ENCODE data around the gene DISC1.
A peak's percentile ranks its signal among the peaks of the same experiment; 100 is the strongest.
"Not testable (repeated sequence)": the region's sequence is repeated elsewhere in the genome, so short reads cannot be mapped to it uniquely, and the experiment has no call there.

Gene DISC1

DNA sequence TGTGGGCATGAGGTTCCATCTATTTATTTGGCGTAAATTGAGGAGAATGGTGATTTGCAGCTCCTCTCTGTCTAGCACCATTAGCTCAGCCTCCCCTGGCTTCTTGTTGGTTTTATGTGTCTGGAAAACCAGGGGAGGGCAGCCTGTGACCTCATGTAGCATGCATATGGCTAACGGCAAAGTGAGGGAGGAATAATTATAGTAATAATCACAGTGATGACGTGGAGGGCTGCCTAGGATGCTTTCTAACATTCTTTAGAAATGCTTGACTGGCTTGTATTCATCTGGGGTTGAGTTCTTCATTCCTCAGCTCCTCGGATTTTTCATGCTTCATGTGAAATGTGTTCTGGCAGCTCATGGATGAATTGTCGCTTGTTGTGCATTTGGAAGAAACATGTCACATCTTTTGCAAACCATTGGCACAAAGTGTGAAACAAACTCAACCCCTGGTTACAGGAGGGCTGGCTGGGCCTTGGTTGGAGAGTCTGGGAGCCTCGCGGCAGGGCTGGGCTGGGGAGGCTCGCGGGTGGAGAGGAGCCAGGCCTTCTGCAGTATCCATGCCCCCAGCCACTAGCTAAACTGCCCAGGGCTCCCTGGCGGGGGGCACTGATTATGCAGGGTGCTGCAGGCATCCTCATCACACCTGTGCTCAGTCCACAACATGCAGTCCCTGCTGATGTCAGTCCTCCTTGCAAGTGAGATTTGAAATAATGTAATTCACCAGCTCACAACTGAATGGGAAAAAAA, 149.6 kb downstream of the DISC1 start:
- DNase-seq (ENCODE audit: low spot score): peak; percentile 47

DNA sequence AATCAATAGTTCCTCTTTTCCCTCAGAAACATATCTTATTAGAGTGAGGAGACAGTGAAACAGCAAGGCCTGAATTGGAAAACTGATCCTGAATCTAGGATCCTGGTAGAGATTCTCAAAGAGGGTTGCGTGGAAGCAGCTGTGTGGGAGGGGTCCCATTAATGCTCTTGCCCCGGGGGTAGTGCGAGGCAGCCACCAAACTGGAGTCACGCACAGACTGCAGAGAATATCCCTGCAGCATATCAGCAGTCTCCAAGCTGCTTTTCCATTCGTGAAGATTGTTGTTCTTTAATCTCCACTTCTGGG, 150.1 kb downstream of the DISC1 start:
- DNase-seq (ENCODE audit: low spot score): no peak

DNA sequence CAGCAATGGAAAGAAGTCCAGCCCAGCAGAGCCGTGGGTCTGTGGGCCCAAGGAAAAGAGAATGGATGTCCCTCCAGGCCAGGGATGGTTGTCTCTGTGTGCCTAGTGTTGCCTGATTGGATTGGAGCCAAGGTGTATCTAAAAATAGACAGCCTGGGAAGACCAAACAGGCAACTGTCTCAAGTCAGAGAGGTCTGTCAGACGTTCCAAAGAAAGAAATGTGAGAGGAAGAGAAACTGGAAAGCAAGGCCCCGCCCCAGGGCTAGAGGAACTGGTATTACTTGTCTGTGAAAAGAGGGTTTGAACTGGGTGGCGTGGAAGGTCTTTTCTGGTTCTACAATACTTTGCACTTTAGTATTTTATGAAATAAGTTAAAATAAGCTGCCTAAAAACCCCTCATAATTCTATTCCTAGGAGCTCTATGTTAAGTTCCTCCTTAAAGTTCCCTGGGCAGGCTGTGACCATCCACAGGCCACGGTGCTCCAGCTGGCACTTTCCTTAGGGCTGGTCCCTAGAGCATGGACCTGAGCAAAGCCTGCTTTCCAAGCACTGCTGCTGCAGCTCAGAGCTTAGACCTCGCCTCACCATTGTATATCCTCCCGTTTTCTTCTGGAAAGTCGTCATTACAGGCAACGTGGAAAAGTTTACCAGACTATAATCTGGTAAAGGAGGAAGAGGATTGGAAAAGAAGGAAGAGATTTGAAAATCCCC, 151.6 kb downstream of the DISC1 start:
- DNase-seq (ENCODE audit: low spot score): peak; percentile 18

DNA sequence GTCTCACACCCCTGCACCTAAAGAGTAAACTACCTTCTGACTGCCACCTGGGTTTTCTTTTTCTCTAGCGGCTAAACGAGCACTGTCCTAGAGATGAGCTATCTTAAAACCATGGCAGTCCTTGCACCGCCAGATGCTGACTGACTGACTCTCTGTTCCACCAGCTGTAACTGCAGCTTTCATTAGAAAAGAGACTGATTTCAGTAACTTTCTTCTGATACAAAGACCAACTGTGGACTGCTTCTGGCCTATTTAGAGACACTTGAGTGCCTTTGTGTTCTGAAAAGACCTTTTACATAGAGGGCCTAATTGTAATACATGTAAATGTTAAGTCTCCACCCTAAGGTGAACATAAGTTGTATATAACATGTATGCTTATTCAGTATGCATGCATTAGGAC, 152.5 kb downstream of the DISC1 start:
- no peak for DNase-seq (ENCODE audit: low spot score)

DNA sequence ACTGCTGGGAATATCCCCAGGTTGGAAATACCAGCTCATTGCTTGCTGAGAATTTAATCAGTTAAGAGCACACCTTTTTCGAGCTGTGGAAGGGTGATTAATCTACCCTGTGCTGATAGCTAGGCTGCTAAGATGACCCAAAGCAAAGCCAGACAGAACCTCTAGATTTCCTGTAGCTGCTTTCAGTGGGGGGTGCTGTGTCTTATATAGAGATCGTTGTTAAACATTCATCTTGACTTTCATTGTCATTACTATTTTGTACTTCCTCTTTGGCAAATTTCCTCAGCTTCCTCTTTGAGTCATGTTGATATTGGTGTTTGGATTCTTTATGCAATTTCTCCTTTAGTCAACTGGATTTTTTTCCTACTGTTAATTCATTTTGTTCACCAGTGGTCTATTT, 155.3 kb downstream of the DISC1 start:
- DNase-seq (ENCODE audit: low spot score): no peak

DNA sequence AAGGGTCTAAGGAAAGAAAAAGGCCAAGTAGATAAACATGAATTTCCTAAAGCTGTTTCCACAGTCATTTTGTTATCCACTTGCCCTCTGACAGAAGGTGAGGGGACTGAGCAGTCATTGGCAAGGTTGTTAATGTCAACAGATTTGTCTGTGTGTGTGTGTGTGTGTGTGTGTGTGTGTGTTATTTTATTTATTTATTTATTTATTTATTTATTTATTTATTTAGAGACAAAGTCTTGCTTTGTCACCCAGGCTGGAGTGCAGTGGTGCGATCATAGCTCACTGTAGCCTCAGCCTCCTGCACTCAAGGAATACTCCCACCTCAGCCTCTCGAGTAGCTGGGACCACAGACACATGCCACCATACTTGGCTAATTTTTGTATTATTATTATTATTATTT, 158.5 kb downstream of the DISC1 start:
- not testable (repeated sequence) for DNase-seq (ENCODE audit: low spot score)

DNA sequence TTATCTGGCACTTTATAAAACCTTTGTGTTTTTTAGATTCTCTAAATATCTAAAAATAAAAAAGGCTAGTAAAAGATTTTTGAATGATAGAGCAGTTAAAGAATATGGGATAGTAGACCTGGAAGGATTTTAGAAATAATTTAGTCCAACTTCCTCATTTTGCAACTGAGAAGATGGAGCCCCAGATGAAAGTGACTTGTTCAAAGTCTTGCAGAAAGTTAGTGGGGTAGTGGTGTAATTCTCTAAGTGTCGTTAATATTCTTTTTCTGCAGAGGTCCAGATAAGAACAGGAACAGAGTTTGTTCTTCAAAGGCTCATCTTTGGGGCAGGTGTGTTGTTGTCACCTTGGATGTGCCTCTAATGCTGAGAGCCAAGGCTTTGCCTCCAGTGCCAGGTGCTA, 159.5 kb downstream of the DISC1 start:
- DNase-seq (ENCODE audit: low spot score): no peak

DNA sequence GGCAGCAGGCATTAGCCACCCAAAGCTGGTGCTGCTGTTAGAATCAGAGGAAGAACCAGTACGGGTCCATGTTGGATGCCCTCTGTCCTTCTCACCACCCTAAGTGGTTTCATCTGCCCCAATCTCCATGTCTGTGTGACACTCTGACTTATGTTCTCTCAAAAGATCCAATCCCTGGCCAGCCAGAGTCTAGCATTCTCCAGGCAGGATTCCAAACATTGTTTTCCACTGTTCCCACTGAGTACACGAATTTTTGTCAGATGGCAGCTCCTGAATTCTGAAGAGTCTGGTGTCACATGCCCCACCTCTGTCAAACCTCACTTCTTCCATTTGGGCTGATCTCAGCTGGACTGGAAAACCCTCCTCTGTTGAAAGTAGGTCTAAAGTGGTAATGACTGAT, 166.0 kb downstream of the DISC1 start:
- DNase-seq (ENCODE audit: low spot score): no peak

DNA sequence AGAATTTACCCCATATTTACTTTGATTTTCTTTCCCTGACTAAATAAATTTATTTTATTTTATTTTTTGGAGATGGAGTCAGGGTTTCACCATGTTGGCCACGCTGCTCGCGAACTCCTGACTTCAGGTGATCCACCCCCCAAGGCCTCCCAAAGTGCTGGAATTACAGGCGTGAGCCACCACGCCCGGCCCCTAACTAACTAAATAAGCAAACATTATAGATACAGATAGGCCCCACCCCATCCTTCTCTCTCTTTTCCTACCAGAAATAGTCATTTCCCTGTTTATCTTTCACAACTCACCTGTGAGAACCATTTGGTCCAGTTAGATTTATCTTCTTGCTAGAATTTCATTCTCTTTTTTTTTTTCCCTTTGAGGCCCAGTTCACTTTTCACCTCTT, 167.3 kb downstream of the DISC1 start:
- DNase-seq (ENCODE audit: low spot score): no peak

DNA sequence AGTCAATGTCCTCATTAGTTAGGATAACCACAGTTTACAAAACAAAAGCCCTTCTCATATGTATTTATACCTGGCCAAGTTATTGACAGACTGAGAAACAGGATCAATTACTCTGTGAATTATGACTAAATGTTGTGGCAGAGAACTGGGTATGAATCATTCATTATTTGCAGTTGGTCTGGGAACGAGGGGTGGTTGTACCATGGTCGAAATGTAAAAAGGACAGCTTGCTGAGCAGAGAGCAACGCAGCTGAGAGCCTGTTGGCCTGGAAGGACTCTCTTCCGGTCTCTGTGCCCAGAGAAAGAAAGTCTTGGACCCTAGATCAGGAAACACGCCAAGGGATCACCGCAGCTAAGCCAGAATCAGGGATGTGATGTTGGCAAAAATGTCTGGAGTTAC, 169.6 kb downstream of the DISC1 start:
- DNase-seq (ENCODE audit: low spot score): no peak

DNA sequence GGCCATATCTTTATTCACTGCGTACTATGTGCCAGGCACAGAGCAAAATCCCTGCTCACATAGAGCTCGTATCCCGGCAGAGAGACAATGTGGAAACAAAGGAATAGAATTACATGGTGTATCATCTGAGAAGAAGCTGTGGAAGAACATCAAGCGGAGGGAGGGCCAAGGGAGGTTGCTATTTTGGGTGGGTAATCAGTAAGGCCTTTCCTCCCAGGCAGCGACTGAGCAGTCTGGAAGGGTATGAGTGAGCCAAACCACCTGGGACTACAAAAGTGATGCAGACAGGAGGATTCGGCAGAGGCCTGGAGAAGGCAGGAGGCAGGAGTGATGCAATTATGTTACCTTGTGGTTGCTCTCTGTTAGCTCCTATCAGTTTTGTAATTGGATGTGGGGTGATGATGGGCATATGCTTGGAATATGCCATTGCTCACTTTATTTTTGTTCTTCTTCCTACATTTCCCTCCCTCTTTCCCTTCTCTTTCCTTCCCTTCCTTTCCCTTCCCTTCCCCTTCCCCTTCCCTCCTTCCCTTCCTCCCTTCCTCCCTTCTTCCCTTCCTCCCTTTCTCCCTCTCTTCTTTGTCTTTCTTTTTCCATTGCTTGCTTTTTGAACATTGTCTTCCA, 172.9 kb downstream of the DISC1 start:
- DNase-seq (ENCODE audit: low spot score): no peak

DNA sequence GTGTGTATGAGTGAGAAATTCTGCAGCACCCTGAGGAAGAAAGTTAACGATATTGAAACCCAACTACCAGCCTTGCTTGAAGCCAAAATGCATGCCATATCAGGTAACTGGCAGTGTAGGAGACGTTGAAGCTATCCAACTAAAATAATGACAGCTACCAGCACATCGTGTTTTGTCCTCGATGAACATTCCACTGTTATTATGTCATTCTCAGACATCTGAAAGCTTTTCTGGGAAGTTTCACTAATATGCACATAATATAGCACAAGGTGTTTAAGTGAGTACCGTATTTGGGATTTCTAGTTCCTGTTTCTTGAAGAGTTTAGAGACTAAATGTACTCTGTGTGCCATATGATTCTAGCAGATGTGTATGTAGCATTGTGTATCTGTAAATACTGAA, 173.5 kb downstream of the DISC1 start:
- DNase-seq (ENCODE audit: low spot score): peak; percentile 31

DNA sequence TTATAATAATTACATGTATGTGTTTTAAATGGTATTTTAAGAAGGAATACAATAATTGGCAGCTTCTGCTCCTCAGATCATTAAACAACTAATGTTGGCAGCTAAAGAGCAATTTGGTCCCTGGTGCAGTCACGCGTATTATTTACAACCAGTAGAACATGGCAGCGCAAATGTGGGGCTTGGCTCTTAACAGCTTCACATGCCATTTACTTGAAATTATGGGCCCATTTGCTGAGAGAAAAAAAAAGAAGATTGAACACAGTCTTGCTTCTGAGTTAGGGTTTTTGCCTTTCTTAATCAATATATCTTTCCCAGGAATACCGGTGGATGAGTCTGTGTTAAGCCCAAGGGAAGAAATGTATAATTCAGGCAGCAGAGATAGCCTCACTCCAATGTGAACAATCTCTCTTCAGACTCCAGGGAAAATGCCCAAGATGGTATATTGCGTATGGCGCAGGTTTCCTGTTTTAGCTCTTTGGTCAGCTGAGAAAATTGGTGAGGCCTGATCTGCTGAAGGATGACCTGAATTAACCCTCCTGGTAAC, 174.5 kb downstream of the DISC1 start:
- no peak for DNase-seq (ENCODE audit: low spot score)

DNA sequence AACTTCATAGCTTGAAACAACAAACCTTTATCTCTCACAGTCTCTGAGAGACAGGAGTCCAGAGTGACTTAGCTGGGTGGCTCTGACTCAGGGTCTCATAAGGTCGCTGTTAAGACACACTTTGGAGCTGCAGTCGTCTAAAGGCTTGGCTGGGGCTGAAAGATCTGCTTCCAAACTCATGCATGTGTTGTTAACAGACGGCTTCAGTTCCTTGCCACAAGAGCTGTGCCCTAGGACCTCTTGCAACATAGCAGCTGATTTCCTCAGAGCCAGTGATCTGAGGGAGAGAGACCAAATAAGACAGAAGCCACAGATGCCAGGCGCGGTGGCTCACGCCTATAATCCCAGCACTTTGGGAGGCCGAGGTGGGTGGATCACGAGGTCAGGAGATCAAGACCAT, 176.8 kb downstream of the DISC1 start:
- DNase-seq (ENCODE audit: low spot score): no peak

DNA sequence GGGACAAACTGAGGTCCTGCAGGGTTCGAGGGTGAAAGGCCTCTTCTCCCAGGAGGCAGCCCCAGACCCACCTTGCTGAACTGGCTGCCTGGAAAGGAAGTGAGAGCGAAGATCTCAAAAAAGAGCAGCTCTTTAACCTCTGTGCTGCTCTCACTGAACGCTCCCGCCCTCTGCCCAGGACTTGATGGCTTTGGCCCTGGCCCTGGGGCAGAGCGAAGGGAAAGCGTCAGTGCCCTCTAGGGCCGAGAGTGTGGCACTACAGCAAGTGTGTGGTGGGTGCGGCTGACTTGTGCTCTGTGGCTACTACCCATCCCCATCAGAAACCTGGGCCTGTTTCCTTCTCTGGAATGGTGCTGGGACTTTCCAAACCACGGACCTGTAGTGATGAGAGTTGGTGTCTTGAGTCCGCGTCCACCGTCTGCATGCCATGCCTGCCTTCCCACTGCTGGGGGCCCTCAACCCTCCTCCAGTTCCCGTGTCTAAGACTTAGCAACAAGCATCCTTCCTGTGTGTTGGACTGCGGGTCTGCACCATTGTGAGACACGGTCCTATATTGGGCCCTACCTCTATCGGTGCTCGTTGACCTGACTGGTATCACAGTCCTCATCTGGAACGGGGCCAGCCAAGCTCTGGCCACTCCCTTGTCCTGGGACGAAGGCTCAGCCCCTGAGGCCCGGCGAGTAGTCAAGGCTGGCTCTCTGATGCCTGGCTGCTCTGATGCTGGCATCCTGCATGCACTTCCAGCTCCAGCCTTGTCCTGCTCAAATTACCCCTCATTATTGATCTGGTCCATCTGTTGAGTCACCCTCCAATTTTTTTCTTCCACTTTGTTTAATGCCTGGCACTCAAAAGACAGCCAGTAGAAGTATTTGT, 180.3 kb downstream of the DISC1 start:
- no peak for DNase-seq (ENCODE audit: low spot score)

DNA sequence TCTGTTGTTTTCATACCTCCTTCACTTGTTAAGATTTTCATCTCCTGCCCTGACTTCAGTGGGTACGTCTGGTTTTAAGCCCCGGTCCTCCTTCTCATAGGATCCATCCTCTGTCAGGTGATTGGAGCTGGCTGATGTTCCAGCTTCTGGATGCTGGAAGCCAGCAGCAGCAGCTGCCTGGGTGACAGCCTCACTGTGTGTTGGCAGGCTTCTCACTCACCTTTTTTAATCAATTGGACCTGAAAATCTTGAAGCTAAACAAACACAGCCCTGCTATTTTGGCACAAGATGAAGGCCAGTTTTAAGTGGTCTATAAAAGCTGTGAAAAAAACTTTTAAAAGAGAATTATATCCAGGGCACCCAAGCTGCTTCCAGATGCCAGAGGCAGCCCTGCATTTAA, 181.0 kb downstream of the DISC1 start:
- no peak for DNase-seq (ENCODE audit: low spot score)

DNA sequence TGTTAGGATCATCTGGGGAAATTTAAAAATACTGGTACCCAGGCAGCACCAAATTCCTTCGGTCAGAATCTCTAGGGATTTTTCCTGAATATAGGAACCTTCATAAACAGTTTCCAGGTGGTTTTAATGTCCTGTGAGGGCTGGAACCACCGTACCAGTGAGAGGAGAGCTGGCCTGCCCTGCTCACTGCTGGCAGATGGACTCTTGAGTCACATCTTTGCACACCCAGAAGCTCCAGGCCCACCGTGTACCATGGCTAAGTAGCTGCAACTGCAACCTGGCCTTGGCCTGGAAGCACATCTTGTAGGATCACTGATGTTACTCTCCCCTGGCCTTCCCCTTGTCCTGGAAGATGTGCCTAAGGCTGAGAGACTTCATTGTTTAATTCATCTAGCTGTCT, 181.5 kb downstream of the DISC1 start:
- DNase-seq (ENCODE audit: low spot score): no peak

DNA sequence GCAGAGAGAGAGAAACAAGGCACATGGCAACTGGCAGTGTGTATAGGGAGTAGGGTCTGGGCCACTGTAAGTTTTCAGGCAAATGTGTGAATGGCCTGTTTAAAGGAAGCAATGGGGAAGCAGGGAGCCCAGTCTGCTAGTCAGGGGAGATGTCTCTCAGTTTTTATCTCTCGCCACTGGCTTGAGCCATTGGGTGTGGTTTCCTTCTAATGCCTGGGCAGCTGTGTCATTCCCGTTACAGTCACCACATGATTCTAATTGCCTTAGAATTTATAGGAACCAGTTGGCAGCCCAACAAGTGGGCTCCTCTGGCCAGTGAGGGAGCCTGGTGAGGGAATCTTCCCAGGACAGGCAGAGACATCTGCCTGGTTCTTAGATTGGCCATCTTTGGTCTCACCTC, 182.4 kb downstream of the DISC1 start:
- DNase-seq (ENCODE audit: low spot score): peak; percentile 30

DNA sequence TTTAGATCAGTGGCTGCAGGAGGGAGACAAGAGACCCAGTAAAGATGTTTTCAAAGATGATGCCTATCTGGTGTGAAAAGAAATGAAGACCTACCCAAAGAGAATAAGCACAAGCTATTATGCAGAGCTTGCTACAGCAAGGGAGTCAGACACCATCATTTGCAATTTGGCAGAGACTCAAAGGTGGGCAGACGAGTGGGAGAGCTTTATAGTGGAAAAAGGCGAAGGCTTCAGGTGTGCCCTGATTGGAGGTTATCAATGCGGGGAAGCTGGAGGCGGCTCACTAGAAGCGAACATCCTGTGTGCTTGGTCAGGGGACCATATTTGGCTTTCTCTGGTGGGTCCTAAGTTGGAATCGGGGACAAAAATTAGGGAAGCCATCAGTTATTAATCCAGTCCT, 183.8 kb downstream of the DISC1 start:
- no peak for DNase-seq (ENCODE audit: low spot score)

DNA sequence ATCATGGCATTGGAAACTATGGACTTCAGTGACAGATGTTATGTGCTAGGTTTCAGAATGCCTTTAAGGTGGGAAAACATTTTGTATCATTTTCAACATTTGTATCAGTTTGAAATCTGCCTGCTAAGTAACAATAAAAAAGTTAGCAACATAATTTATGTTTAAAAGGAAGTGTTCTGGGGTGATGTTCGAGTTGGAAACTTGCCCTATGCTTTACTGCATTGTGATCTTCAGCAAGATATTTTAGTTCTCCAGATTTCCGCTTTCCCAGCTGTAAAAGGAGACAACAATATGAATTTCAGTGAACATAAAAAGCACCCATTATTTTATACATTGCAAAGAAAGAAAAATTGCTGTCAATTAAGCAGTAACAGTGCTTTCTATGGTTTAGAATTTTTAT, 187.4 kb downstream of the DISC1 start:
- no peak for DNase-seq (ENCODE audit: low spot score)

DNA sequence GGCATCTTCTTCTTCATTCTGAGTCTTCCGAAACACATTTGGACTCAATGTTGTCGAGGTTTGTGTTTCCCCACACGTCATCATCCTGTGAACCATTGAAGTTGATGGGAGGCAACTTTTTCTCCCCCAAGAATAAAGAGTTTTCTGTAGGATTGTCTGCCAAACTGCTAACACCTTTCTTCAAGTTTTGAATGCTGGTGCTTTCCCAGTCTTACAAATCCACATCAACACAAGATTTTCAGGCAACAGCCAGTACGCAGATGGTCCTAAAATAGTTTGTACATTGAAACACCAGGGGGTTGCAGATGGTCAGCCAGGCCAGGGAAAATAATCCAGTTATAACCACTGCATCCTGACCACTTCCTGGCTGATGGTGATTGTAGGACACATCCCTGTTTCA, 187.9 kb downstream of the DISC1 start:
- DNase-seq (ENCODE audit: low spot score): no peak

DNA sequence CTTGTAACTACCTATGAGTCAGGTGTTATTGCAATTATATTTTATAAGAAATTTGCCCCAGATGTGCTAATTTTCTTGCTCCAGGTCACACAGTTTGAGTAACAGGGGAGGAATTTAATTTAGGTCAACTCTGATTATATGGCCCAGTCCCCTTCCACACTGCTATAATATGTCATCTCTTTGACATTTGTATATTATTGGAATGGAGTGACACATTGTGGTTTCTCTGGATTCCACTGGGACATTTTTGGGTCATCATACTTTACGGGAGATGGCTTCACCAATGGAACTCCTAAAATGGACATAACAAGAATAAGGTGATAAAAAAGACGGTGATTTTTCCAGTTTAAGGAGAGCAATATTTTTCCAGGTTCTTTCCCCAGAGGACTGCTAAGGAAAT, 191.2 kb downstream of the DISC1 start:
- no peak for DNase-seq (ENCODE audit: low spot score)

All from AG08396 (cell line).